IPS DF 4.7 (cell line): ENCODE data around the gene WBP11.
"Not testable (repeated sequence)": the region's sequence is repeated elsewhere in the genome, so short reads cannot be mapped to it uniquely, and the experiment has no call there.

ENCODE experiments used
- DNase-seq: peaks from one replicate; pipeline ENCODE4 v3.0.0-alpha.2; 2013; ENCODE audit warnings: low spot score; ENCODE audit errors: extremely low read depth

WBP11 gene

GRCh38 chr12:14773685-14774073 lies 29.6 kb downstream of the WBP11 start:
- no peak for DNase-seq

DNA sequence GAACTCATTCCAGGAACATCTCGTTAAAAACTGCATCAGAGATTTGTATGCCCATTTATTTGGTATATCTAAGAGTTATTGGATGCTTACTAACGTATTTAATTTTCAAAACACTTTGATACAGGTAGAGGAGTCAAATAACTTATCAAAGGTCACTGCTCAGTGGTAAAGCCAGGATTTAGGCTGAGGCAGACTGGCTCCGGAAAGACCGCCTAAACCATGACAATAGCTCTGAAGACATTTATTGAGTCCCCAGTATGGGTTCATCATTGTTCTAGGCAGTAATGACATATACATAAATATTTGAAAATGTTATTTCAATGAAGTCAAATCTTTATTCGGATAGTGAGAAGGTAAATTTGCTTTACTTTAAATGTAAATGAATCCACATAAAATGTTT lies 30.3 kb downstream of the WBP11 start:
- DNase-seq = no peak

GRCh38 chr12:14771651-14772137 lies 31.6 kb downstream of the WBP11 start:
- DNase-seq = no peak

GRCh38 chr12:14770496-14771461 lies 32.5 kb downstream of the WBP11 start:
- peak; percentile 92 for DNase-seq

DNA sequence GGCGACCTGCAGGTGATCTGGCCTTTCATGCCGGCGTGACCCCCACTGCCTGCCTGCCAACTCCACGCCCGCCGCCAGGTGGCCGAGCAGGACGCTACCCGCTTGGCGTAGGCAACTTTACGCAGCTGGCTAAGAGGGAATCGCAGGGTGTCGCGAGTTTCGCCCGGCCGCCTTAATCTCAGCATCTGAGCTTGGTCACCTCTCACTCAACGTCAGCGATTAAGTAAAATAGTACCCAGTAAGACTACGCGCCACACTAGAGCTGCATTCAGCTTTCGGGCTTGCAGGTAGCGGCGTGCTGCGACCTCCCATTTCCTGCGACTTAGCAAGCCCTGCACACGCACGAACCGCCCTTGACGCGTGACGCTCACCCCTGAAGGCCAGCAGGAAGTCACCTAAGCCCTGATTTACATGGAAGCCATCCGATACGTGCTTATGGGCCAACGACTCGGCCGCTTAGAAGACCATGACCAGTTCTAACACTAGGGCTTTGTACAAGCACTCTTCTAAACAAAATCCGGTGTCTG lies 33.2 kb downstream of the WBP11 start:
- no peak for DNase-seq

DNA sequence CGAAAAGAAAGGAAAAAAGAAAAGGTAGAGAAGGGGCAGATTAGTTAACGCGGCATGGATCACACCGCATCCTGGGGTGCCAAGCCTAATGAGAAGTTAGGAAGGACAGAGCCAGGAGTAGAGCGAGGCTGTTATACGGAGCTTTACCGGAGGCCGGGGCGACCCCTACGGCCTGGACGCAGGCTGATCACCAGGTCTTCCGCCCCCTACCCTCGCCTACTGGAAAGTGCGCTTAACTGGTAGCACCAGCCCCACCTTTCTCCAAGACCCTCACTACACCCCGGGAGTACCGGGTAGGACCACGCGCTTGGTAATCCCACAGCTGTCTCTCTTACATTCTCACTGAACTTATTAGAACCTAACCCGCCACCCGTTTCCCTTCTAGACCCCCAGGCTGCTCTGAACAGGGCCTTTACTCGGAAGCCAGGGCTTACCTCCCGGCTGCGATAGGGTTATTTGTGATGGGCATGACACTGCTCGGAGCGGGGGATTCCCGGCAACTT lies 33.8 kb downstream of the WBP11 start:
- no peak for DNase-seq

GRCh38 chr12:14768823-14769405 lies 34.4 kb downstream of the WBP11 start:
- no peak for DNase-seq

GRCh38 chr12:14767617-14768016 lies 35.7 kb downstream of the WBP11 start:
- no peak for DNase-seq

GRCh38 chr12:14766649-14767215 lies 36.5 kb downstream of the WBP11 start:
- DNase-seq = no peak

GRCh38 chr12:14766020-14766419 lies 37.3 kb downstream of the WBP11 start:
- DNase-seq = not testable (repeated sequence)

GRCh38 chr12:14765398-14765797 lies 37.9 kb downstream of the WBP11 start:
- no peak for DNase-seq

- DNase-seq = not testable (repeated sequence)
These were observed 43.5 kb downstream of the WBP11 start for GRCh38 chr12:14759711-14760280.

- DNase-seq = no peak
These were observed 46.7 kb downstream of the WBP11 start for GRCh38 chr12:14756334-14757143.

DNA sequence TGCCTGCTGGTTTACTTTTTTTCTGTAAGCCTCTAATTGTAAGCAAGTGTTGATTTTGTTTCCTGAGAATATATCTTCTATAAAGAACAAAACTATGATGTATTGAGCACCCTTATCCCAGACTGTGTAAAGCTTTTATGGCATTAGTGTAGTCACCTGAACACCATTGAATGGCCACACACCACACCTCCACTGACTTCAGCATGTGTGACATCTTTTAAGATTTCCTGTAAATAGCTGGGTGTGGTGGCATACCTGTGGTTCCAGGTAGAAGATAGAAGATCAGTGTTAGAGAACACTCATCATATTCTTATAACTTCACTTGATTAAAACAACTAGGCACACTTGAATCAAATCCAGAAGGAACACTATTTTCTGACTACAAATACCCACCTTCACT lies 51.3 kb downstream of the WBP11 start:
- no peak for DNase-seq

GRCh38 chr12:14743061-14743460 lies 60.2 kb downstream of the WBP11 start:
- no peak for DNase-seq

DNA sequence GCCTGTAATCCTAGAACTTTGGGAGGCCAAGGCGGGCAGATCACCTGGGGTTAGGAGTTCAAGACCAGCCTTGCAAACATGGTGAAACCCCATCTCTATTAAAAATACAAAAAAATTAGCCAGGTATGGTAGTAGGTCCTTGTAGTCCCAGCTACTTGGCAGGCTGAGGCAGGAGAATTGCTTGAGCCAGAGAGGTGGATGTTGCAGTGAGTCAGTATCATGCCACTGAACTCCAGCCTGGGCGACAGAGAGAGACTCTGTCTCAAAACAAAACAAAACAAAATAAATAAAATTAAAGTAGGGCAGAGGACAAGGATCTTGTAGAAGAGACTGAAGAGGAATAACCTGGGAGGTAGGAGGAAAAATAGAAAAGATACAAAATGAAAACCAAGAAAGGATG lies 61.3 kb downstream of the WBP11 start:
- no peak for DNase-seq

GRCh38 chr12:14741153-14741552 lies 62.1 kb downstream of the WBP11 start:
- no peak for DNase-seq

DNA sequence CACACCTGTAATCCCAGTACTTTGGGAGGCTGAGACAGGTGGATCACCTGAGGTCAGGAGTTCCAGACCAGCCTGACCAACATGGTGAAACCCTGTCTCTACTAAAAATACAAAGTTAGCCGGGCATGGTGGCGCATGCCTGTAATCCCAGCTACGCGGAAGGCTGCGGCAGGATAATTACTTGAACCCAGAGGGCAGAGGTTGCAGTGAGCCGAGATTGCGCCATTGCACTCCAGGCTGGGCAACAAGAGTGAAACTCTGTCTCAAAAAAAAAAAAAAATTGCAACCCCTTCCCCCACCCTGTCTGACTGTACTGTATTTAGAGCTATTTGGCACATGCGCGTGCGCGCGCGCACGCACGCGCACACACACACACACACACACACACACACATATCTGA lies 66.8 kb downstream of the WBP11 start:
- not testable (repeated sequence) for DNase-seq
